MCF 10A (cell line): Measurements from ENCODE around the gene CRABP1. TPM values are rescaled to one million over a fixed set of nuclear protein-coding genes. Genes with fewer than 3 reads are reported as not detected.

Experiments
- BruUV-seq: library from RNA; stranded (reverse); fragments of 400-500 nt; replicated peaks from 2 replicates; lab custom pipeline; 2021; lab: Mats Ljungman, UMichigan
- CTCF ChIA-PET: fragments of 300-600 bp; sonication (Branson Sonifier 250); formaldehyde crosslinking; extraction: SDS; loops from one replicate; lab custom pipeline; 2021; ENCODE audit warnings: antibody characterized with exemption, inconsistent platforms; lab: Yijun Ruan, JAX
- POLR2A ChIA-PET: fragments of 300-600, 350-650 bp; sonication (Branson Sonifier 250); formaldehyde crosslinking; extraction: SDS; loops from one replicate; lab custom pipeline; 2020; ENCODE audit warnings: antibody characterized with exemption, inconsistent platforms; lab: Yijun Ruan, JAX
- DNase-seq: peaks from one replicate; pipeline ENCODE4 v3.0.0-alpha.2; 2018; ENCODE audit not compliant: unreplicated experiment
- H3K27ac Mint-ChIP-seq: one replicate; pipeline ENCODE4 v1.8.0; 2022; ENCODE audit warnings: mild to moderate bottlenecking, low read depth, mixed read lengths; ENCODE audit not compliant: unreplicated experiment
- H3K27me3 Mint-ChIP-seq: one replicate; pipeline ENCODE4 v1.8.0; 2022; ENCODE audit warnings: mixed read lengths; ENCODE audit not compliant: insufficient read depth, unreplicated experiment
- H3K36me3 Mint-ChIP-seq: one replicate; pipeline ENCODE4 v1.8.0; 2022; ENCODE audit warnings: mild to moderate bottlenecking, moderate library complexity, mixed read lengths; ENCODE audit not compliant: insufficient read depth, unreplicated experiment
- H3K4me1 Mint-ChIP-seq: one replicate; pipeline ENCODE4 v1.8.0; 2022; ENCODE audit warnings: mixed read lengths; ENCODE audit not compliant: insufficient read depth, unreplicated experiment
- H3K4me3 Mint-ChIP-seq: one replicate; pipeline ENCODE4 v1.8.0; 2022; ENCODE audit warnings: mild to moderate bottlenecking, moderate library complexity, mixed read lengths; ENCODE audit not compliant: unreplicated experiment
- H3K9me3 Mint-ChIP-seq: one replicate; pipeline ENCODE4 v1.8.0; 2022; ENCODE audit warnings: mixed read lengths; ENCODE audit not compliant: unreplicated experiment
- intact Hi-C: fragments of 100-400 bp; cut with micrococcal nuclease; formaldehyde crosslinking; loops from 2 replicates; pipeline ENCODE4 v1.14.1; 2022
- total RNA-seq: library from RNA; stranded (reverse); gene quantifications from 2 replicates; pipeline ENCODE4 v1.2.3, GENCODE V29; 2022
- TF ChIP-seq, protein P1 (sequence below): fragments of 200-600 bp; IDR thresholded peaks from one replicate; pipeline ENCODE4 v1.8.0; 2022; ENCODE audit warnings: antibody characterized with exemption, mild to moderate bottlenecking; ENCODE audit not compliant: unreplicated experiment

CRABP1 gene
- total RNA-seq, 1 experiment from 2014 or later: not detected

DNA sequence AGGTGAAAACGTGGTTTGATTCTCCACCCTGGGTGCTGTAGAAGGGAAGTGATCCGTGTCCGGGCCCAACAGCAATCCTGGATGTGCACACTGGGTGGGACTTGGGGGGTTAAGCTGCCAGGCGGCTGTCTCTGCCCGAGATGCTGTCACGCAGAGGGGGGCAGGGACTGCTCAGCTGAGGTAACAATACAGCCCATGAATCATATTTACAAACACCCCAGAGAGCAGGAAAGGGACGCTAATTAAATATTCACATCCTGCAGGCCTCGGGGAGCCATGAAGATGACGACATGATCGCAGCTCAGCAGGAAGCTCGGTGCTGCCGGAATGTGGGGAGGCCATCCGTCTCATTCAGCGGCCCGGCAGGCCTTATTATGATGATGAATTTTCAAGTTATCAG lies 17.9 kb upstream of the CRABP1 start:
- no peaks in the 10 kb centered on the region for H3K27me3 Mint-ChIP-seq
- CTCF ChIA-PET: no interaction called here
- no peak overlapping the region for H3K27ac Mint-ChIP-seq

GRCh38 chr15:78322724-78323521 lies 17.2 kb upstream of the CRABP1 start:
- H3K27ac Mint-ChIP-seq: no peak overlapping the region
- TF ChIP-seq, protein P1, sequence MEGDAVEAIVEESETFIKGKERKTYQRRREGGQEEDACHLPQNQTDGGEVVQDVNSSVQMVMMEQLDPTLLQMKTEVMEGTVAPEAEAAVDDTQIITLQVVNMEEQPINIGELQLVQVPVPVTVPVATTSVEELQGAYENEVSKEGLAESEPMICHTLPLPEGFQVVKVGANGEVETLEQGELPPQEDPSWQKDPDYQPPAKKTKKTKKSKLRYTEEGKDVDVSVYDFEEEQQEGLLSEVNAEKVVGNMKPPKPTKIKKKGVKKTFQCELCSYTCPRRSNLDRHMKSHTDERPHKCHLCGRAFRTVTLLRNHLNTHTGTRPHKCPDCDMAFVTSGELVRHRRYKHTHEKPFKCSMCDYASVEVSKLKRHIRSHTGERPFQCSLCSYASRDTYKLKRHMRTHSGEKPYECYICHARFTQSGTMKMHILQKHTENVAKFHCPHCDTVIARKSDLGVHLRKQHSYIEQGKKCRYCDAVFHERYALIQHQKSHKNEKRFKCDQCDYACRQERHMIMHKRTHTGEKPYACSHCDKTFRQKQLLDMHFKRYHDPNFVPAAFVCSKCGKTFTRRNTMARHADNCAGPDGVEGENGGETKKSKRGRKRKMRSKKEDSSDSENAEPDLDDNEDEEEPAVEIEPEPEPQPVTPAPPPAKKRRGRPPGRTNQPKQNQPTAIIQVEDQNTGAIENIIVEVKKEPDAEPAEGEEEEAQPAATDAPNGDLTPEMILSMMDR: no peak
- no peak overlapping the region for H3K4me3 Mint-ChIP-seq
- H3K4me1 Mint-ChIP-seq: peaks cover 6% of the 10 kb centered on the region
- intact Hi-C loops: no loop called here
- BruUV-seq: no TSS peak
- no peak for DNase-seq
- H3K9me3 Mint-ChIP-seq: no peaks in the 10 kb centered on the region
- CTCF ChIA-PET: interaction anchor here (0.7 to 1.3 kb wide), 2 partner anchors 10 to 14 kb away, joined by 3 to 4 read pairs; no protein-coding TSS in a partner anchor
- POLR2A ChIA-PET: interaction anchor here (0.6 to 0.7 kb wide), 3 partner anchors 10 to 720 kb away, joined by 3 read pairs; no protein-coding TSS in a partner anchor
- no peaks in the 10 kb centered on the region for H3K36me3 Mint-ChIP-seq
- no peaks in the 10 kb centered on the region for H3K27me3 Mint-ChIP-seq

More for the DNA sequence above, 17.9 kb upstream of the CRABP1 start:
- Mint-ChIP-seq H3K9me3 (no peaks in the 10 kb centered on the region), H3K36me3 (no peaks in the 10 kb centered on the region), H3K4me3 (no peak overlapping the region), H3K4me1 (peaks cover 9% of the 10 kb centered on the region)
- BruUV-seq: no TSS peak
- POLR2A ChIA-PET: interaction anchor here (0.7 kb wide), 1 partner anchor 10 kb away, joined by 3 read pairs; no protein-coding TSS in a partner anchor
- intact Hi-C loops: no loop called here
- TF ChIP-seq, protein P1: no peak
- DNase-seq: no peak

GRCh38 chr15:78323693-78324092 lies 16.5 kb upstream of the CRABP1 start:
- H3K27ac Mint-ChIP-seq: no peak overlapping the region
- TF ChIP-seq, protein P1: no peak
- ChIA-PET POLR2A (interaction anchor here (0.6 kb wide), 2 partner anchors 168 to 719 kb away, joined by 3 read pairs; no protein-coding TSS in a partner anchor), CTCF (interaction anchor here (1.3 kb wide), 1 partner anchor 15 kb away, joined by 4 read pairs; no protein-coding TSS in a partner anchor)
- peaks cover 6% of the 10 kb centered on the region for H3K4me1 Mint-ChIP-seq
- intact Hi-C loops: no loop called here
- H3K27me3 Mint-ChIP-seq: no peaks in the 10 kb centered on the region
- BruUV-seq: no TSS peak
- no peak for DNase-seq
- H3K36me3 Mint-ChIP-seq: no peaks in the 10 kb centered on the region
- H3K9me3 Mint-ChIP-seq: no peaks in the 10 kb centered on the region
- H3K4me3 Mint-ChIP-seq: no peak overlapping the region

- BruUV-seq: no TSS peak
- intact Hi-C loops: no loop called here
- DNase-seq: no peak
- Mint-ChIP-seq H3K27ac (no peak overlapping the region), H3K9me3 (no peaks in the 10 kb centered on the region), H3K27me3 (no peaks in the 10 kb centered on the region), H3K4me3 (no peak overlapping the region), H3K4me1 (peaks cover 6% of the 10 kb centered on the region), H3K36me3 (no peaks in the 10 kb centered on the region)
- POLR2A ChIA-PET: interaction anchor here (0.9 kb wide), 1 partner anchor 25 kb away, joined by 3 read pairs; the partner anchor contains the start of gene SKIC8
- CTCF ChIA-PET: no interaction called here
- TF ChIP-seq, protein P1: no peak
These were observed 16.0 kb upstream of the CRABP1 start for GRCh38 chr15:78324144-78324543.
